PFSK-1 (cell line): ENCODE measurements around the gene SART3.

Source experiments
- FOXP2 ChIP-seq: optimal IDR thresholded peaks from 2 replicates; pipeline ENCODE3; 2011; ENCODE audit warnings: borderline replicate concordance, control low read depth, inconsistent platforms; ENCODE audit not compliant: insufficient read depth; ENCODE audit errors: extremely low read length, extremely low read depth
- POLR2AphosphoS5 ChIP-seq: IDR thresholded peaks from 2 replicates; pipeline ENCODE4 v1.6.1; 2012; ENCODE audit warnings: low read depth, mild to moderate bottlenecking, control low read depth, low read length, moderate library complexity
- REST ChIP-seq, 2 experiments: IDR thresholded peaks; 2 replicates each; pipeline versions ENCODE4 v1.6.1 to v1.8.0; 2011 to 2012; ENCODE audit warnings: low read depth in 2 of 2, low read length in 2 of 2, control low read depth in 1 of 2, inconsistent platforms in 1 of 2, mild to moderate bottlenecking in 1 of 2, moderate library complexity in 1 of 2; ENCODE audit not compliant: insufficient read depth in 1 of 2
- SIN3A ChIP-seq: IDR thresholded peaks from 2 replicates; pipeline ENCODE4 v1.6.1; 2012; ENCODE audit warnings: mild to moderate bottlenecking, low read length, moderate library complexity, borderline replicate concordance; ENCODE audit not compliant: insufficient read depth
- TAF1 ChIP-seq: IDR thresholded peaks from 2 replicates; pipeline ENCODE4 v1.6.1; 2012; ENCODE audit warnings: low read length, control low read depth, borderline replicate concordance; ENCODE audit not compliant: insufficient read depth

Gene SART3

DNA sequence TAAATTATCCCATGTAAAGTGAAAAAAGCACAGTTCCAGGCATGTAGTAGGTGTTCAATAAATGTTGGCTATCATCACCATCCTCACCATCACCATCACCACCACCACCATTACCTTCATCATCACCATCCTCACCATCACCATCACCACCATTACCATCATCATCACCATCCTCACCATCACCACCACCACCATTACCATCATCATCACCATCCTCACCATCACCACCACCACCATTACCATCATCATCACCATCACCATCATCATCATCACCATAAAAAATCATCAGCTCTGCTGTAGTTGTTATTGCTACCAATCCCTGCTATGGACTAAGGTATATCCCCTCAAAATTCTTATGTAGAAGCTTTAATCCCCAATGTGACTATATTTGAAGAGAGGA is 16.5 kb upstream of the SART3 start:
- no peak for TF ChIP-seq SIN3A
- no peak for TF ChIP-seq REST (IDR thresholded peaks at IDR 0.05; ENCODE audit: insufficient read depth in 1 of 2, low read depth in 2 of 2, low read length in 2 of 2)
- no peak for TF ChIP-seq POLR2AphosphoS5
- no peak for TF ChIP-seq FOXP2
- TF ChIP-seq TAF1, result no peak

DNA sequence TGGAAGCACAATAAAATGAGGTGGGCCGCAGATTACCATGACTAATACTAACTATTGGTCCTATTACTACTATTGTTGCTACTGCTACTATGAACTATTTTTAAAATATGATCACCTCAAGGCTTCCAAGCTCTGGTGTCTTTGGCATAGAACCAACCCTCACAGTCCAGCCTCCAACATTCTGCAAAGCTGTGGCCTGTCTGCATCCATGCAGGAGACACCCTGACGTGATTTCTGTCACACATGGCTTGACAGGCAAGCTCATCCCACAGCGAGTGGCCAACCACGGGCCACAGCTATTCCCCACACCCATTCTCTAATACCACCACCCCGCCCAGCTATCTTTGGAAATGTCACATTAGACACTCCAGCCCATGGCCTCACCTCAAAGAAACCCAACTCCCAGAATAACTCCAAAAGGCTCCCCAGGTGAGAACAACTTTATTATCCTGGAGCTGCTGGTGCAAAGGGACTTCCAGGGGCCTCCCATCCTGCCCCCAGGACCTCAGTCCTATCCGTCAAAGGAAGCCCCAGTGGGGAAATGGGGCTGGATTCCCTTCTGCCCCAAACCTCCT is 15.8 kb upstream of the SART3 start:
- TF ChIP-seq FOXP2 (no peak), TAF1 (no peak), SIN3A (no peak)

DNA sequence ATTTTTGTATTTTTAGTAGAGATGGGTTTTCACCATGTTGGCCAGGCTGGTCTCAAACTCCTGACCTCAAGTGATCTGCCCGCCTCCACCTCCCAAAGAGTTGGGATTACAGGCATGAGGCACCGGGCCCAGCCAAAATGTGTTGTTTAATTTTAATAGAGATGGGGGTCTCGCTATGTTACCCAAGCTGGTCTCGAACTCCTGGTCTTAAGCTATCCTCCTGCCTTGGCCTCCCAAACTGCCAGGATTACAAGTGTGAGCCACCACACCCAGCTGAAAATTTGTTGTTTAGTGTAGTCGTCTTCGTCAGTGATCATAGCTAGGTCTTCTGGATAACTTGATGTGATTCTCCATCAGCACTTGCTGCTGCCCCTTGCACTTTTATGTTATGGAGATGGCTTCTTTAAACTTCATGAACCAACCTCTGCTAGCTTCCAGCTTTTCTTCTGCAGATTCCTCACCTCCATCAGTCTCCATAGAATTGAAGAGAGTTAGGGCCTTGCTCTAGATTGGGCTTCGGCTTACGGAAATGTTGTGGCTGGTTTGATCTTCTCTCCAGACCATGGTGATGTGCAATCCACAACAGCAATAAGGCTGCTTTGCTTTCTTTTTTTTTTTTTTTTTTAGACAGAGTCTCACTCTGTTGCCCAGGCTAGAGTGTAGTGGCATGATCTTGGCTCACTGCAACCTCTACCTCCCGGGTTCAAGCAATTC is 14.4 kb upstream of the SART3 start:
- TF ChIP-seq POLR2AphosphoS5 (no peak), REST (IDR thresholded peaks at IDR 0.05; ENCODE audit: insufficient read depth in 1 of 2, low read depth in 2 of 2, low read length in 2 of 2) (no peak), SIN3A (no peak)

GRCh38 chr12:108573317-108573716 is 12.3 kb upstream of the SART3 start:
- no peak for TF ChIP-seq SIN3A
- no peak for TF ChIP-seq TAF1
- TF ChIP-seq POLR2AphosphoS5, result no peak
- no peak for TF ChIP-seq FOXP2
- TF ChIP-seq REST (IDR thresholded peaks at IDR 0.05; ENCODE audit: insufficient read depth in 1 of 2, low read depth in 2 of 2, low read length in 2 of 2), result no peak

DNA sequence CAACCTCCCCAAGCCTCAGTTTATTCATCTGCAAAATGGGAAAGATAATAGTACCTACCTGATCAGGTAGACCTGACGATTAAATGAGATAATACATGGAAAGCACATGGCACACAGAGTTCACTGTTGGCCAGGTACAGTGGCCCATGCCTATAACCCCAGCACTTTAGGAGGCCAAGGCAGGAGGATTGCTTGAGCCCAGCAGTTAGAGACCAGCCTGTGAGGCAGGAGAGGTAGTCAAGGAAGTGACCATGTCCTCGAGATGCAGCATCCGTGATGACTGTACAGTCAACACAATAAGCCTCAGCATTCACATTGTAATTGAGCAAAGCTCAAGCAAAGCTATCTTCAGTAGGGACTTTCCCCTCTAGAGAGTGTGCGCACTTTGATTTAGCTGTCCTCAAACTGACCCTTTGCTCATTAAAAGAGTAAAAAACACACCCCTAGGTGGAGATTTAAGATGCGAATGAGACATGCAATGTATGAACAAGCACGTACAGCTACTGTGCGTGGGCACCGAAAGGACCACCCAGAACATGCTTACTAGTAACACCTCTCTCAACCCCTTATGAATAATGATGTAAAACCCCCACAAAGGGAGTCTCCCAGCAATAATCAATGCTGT is 11.3 kb upstream of the SART3 start:
- no peak for TF ChIP-seq REST (IDR thresholded peaks at IDR 0.05; ENCODE audit: insufficient read depth in 1 of 2, low read depth in 2 of 2, low read length in 2 of 2)
